Mesenchymal stem cell (in vitro differentiated cells and primary cell): Measurements from ENCODE around the gene ITSN2.

Experiments used
- DNase-seq: peaks from one replicate; pipeline ENCODE4 v3.0.0-alpha.2; 2013
- H2AFZ ChIP-seq: one replicate; pipeline ENCODE4 v1.6.1; 2013; ENCODE audit warnings: low read depth, mild to moderate bottlenecking, control low read depth, inconsistent platforms, low read length, moderate library complexity
- H2AK5ac ChIP-seq: 2 replicates; pipeline ENCODE4 v1.6.1; 2013; ENCODE audit warnings: low read length, moderate library complexity, mild to moderate bottlenecking, inconsistent platforms; ENCODE audit not compliant: severe bottlenecking
- H2BK120ac ChIP-seq: one replicate; pipeline ENCODE4 v1.6.1; 2013; ENCODE audit warnings: low read depth, mild to moderate bottlenecking, inconsistent platforms, low read length, moderate library complexity
- H2BK12ac ChIP-seq, 2 experiments: one replicate each; pipeline ENCODE4 v1.6.1; 2013; ENCODE audit warnings: inconsistent platforms in 2 of 2, low read length in 2 of 2, mild to moderate bottlenecking in 2 of 2, moderate library complexity in 2 of 2, control low read depth in 1 of 2
- H2BK15ac ChIP-seq: one replicate; pipeline ENCODE4 v1.6.1; 2013; ENCODE audit warnings: mild to moderate bottlenecking, low read depth, inconsistent platforms; ENCODE audit not compliant: poor library complexity, severe bottlenecking
- H2BK5ac ChIP-seq: 2 replicates; pipeline ENCODE4 v1.6.1; 2013; ENCODE audit warnings: low read depth, mild to moderate bottlenecking, low read length, control low read depth, inconsistent platforms; ENCODE audit not compliant: poor library complexity, severe bottlenecking
- H3K14ac ChIP-seq, 2 experiments: one replicate each; pipeline ENCODE4 v1.6.1; 2013; ENCODE audit warnings: inconsistent platforms in 2 of 2, low read length in 2 of 2, control low read depth in 1 of 2, mild to moderate bottlenecking in 1 of 2, moderate library complexity in 1 of 2
- H3K18ac ChIP-seq, 2 experiments: one replicate each; pipeline ENCODE4 v1.6.1; 2013; ENCODE audit warnings: inconsistent platforms in 2 of 2, low read length in 2 of 2, control low read depth in 1 of 2, low read depth in 1 of 2, mild to moderate bottlenecking in 1 of 2
- H3K23ac ChIP-seq, 2 experiments: one replicate each; pipeline ENCODE4 v1.6.1; 2013; ENCODE audit warnings: inconsistent platforms in 2 of 2, low read length in 2 of 2, mild to moderate bottlenecking in 2 of 2, moderate library complexity in 2 of 2, control low read depth in 1 of 2
- H3K27ac ChIP-seq: 2 replicates; pipeline ENCODE4 v1.5.1; 2013; ENCODE audit warnings: mild to moderate bottlenecking, moderate library complexity, low read length, control low read depth, inconsistent platforms; ENCODE audit not compliant: poor library complexity, severe bottlenecking
- H3K27me3 ChIP-seq, 2 experiments: 2 replicates each; pipeline versions ENCODE4 v1.6.1 to v1.7.0; 2013; ENCODE audit warnings: low read length in 2 of 2, mild to moderate bottlenecking in 2 of 2, moderate library complexity in 2 of 2, control low read depth in 1 of 2, inconsistent platforms in 1 of 2; ENCODE audit not compliant: control insufficient read depth in 1 of 2, insufficient read depth in 1 of 2
- H3K36me3 ChIP-seq, 2 experiments: 2 replicates each; pipeline versions ENCODE4 v1.6.1 to v1.7.0; 2013; ENCODE audit warnings: low read length in 2 of 2, control low read depth in 1 of 2, inconsistent platforms in 1 of 2, low read depth in 1 of 2, mild to moderate bottlenecking in 1 of 2; ENCODE audit not compliant: insufficient read depth in 2 of 2, control insufficient read depth in 1 of 2
- H3K4ac ChIP-seq, 2 experiments: one replicate each; pipeline ENCODE4 v1.6.1; 2013; ENCODE audit warnings: inconsistent platforms in 2 of 2, low read length in 2 of 2, mild to moderate bottlenecking in 2 of 2, moderate library complexity in 2 of 2, control low read depth in 1 of 2, low read depth in 1 of 2
- H3K4me1 ChIP-seq: 2 replicates; pipeline ENCODE4 v1.6.1; 2013; ENCODE audit warnings: low read depth, low read length, control low read depth; ENCODE audit not compliant: control insufficient read depth, insufficient read depth
- H3K4me2 ChIP-seq: 2 replicates; pipeline ENCODE4 v1.6.1; 2013; ENCODE audit warnings: low read length, mild to moderate bottlenecking, inconsistent platforms; ENCODE audit not compliant: poor library complexity, severe bottlenecking
- H3K4me3 ChIP-seq, 2 experiments: 2 replicates each; pipeline versions ENCODE4 v1.5.1 to v1.7.0; 2013; ENCODE audit warnings: low read length in 2 of 2, mild to moderate bottlenecking in 2 of 2, control low read depth in 1 of 2, low read depth in 1 of 2; ENCODE audit not compliant: insufficient read depth in 1 of 2
- H3K79me1 ChIP-seq: replicated peaks from 2 replicates; pipeline ENCODE4 v1.6.1; 2013; ENCODE audit warnings: mild to moderate bottlenecking, control low read depth, low read length, inconsistent platforms; ENCODE audit not compliant: poor library complexity, severe bottlenecking
- H3K9ac ChIP-seq: 2 replicates; pipeline ENCODE4 v1.7.0; 2013; ENCODE audit warnings: mild to moderate bottlenecking, low read length, moderate library complexity
- H3K9me3 ChIP-seq: 2 replicates; pipeline ENCODE4 v1.7.0; 2013; ENCODE audit warnings: mild to moderate bottlenecking, low read length; ENCODE audit not compliant: control insufficient read depth
- H4K8ac ChIP-seq: one replicate; pipeline ENCODE4 v1.6.1; 2013; ENCODE audit warnings: inconsistent platforms, mild to moderate bottlenecking, low read length, moderate library complexity
- H4K91ac ChIP-seq: one replicate; pipeline ENCODE4 v1.6.1; 2013; ENCODE audit warnings: mild to moderate bottlenecking, low read length, inconsistent platforms
- WGBS: methylation state at CpG from one replicate; pipeline ENCODE4 v1.1.7; 2013; ENCODE audit warnings: mixed read lengths; 5-methylcytosine and 5-hydroxymethylcytosine counted together

The ITSN2 gene

GRCh38 chr2:24237313-24237712, 123.0 kb downstream of the ITSN2 start:
- Histone ChIP-seq H2AFZ (no peak overlapping the region), H3K4me3 (no peak overlapping the region), H2BK5ac (no peak overlapping the region), H2BK12ac (no peak overlapping the region), H2BK15ac (no peak overlapping the region), H3K18ac (no peak overlapping the region), H3K36me3 (peaks cover 0 to 17% of the 10 kb centered on the region in 2 experiments), H3K9me3 (no peaks in the 10 kb centered on the region), H2BK120ac (no peak overlapping the region), H3K79me1 (no peaks in the 10 kb centered on the region), H3K4me1 (no peaks in the 10 kb centered on the region), H4K8ac (no peak overlapping the region), H3K23ac (no peak overlapping the region), H3K4me2 (no peak overlapping the region), H3K4ac (no peak overlapping the region), H3K14ac (no peak overlapping the region), H3K9ac (no peak overlapping the region), H3K27me3 (no peaks in the 10 kb centered on the region), H3K27ac (no peak overlapping the region), H2AK5ac (no peak overlapping the region), H4K91ac (no peak overlapping the region)
- DNase-seq = no peak
- 94% methylated on average over 1 of the region's 1 CpG for WGBS

- peaks cover 2% of the 10 kb centered on the region for H3K79me1 ChIP-seq
- no peak overlapping the region for H3K23ac ChIP-seq
- H2AFZ ChIP-seq = no peak overlapping the region
- no peaks in the 10 kb centered on the region for H3K9me3 ChIP-seq
- H3K4me3 ChIP-seq = no peak overlapping the region
- no peak overlapping the region for H3K4me2 ChIP-seq
- no peak overlapping the region for H4K91ac ChIP-seq
- no peak overlapping the region for H3K14ac ChIP-seq
- H3K9ac ChIP-seq = no peak overlapping the region
- no peak overlapping the region for H3K18ac ChIP-seq
- 100% methylated on average over 1 of the region's 2 CpGs for WGBS
- no peaks in the 10 kb centered on the region for H3K27me3 ChIP-seq
- H3K4ac ChIP-seq = no peak overlapping the region
- no peak overlapping the region for H2BK120ac ChIP-seq
- no peak overlapping the region for H2AK5ac ChIP-seq
- no peak overlapping the region for H2BK12ac ChIP-seq
- H2BK15ac ChIP-seq = no peak overlapping the region
- no peak overlapping the region for H2BK5ac ChIP-seq
- no peak for DNase-seq
- H3K36me3 ChIP-seq = no peaks in the 10 kb centered on the region
- H4K8ac ChIP-seq = no peak overlapping the region
- no peaks in the 10 kb centered on the region for H3K4me1 ChIP-seq
- H3K27ac ChIP-seq = no peak overlapping the region
Observed at GRCh38 chr2:24233321-24233720, 127.0 kb downstream of the ITSN2 start.

- H2BK15ac ChIP-seq = no peak overlapping the region
- no peak overlapping the region for H3K4me3 ChIP-seq
- DNase-seq = no peak
- no peak overlapping the region for H4K8ac ChIP-seq
- H3K23ac ChIP-seq = no peak overlapping the region
- no peak overlapping the region for H3K4me2 ChIP-seq
- no peaks in the 10 kb centered on the region for H3K4me1 ChIP-seq
- H3K27me3 ChIP-seq = no peaks in the 10 kb centered on the region
- no peak overlapping the region for H3K27ac ChIP-seq
- H2BK120ac ChIP-seq = no peak overlapping the region
- H3K79me1 ChIP-seq = peaks cover 2% of the 10 kb centered on the region
- no peak overlapping the region for H2AK5ac ChIP-seq
- H3K18ac ChIP-seq = no peak overlapping the region
- WGBS = 87% methylated on average over 4 of the region's 4 CpGs
- no peaks in the 10 kb centered on the region for H3K9me3 ChIP-seq
- H4K91ac ChIP-seq = no peak overlapping the region
- no peak overlapping the region for H2BK5ac ChIP-seq
- no peak overlapping the region for H2BK12ac ChIP-seq
- H3K14ac ChIP-seq = no peak overlapping the region
- H3K4ac ChIP-seq = no peak overlapping the region
- H3K9ac ChIP-seq = no peak overlapping the region
- H2AFZ ChIP-seq = no peak overlapping the region
- H3K36me3 ChIP-seq = no peaks in the 10 kb centered on the region
Observed at GRCh38 chr2:24231461-24231881, 128.9 kb downstream of the ITSN2 start.

GRCh38 chr2:24228470-24228869, 131.9 kb downstream of the ITSN2 start:
- WGBS = no CpG with 5 or more reads among the region's 1 CpG
- Histone ChIP-seq H3K9ac (no peak overlapping the region), H3K4me2 (no peak overlapping the region), H2BK15ac (no peak overlapping the region), H2BK5ac (no peak overlapping the region), H2BK12ac (no peak overlapping the region), H2BK120ac (no peak overlapping the region), H3K27me3 (no peaks in the 10 kb centered on the region), H3K79me1 (peaks cover 2% of the 10 kb centered on the region), H3K23ac (no peak overlapping the region), H2AK5ac (no peak overlapping the region), H3K36me3 (peaks cover 0 to 9% of the 10 kb centered on the region in 2 experiments), H3K14ac (no peak overlapping the region), H3K9me3 (no peaks in the 10 kb centered on the region), H4K91ac (no peak overlapping the region), H3K4ac (no peak overlapping the region), H2AFZ (no peak overlapping the region), H4K8ac (no peak overlapping the region), H3K18ac (no peak overlapping the region), H3K4me1 (no peaks in the 10 kb centered on the region), H3K27ac (no peak overlapping the region), H3K4me3 (no peak overlapping the region)
- DNase-seq = no peak
